Measurements from ENCODE around the gene RBPJ.

RBPJ gene

GRCh38 chr4:26463386-26463785, 142.6 kb downstream of the RBPJ start:
- DNase-seq, result no peak

GRCh38 chr4:26464420-26465095, 143.7 kb downstream of the RBPJ start:
- no peak for DNase-seq

GRCh38 chr4:26466578-26467270, 145.9 kb downstream of the RBPJ start:
- DNase-seq, result no peak

- DNase-seq, result no peak
Measured at GRCh38 chr4:26467724-26468123, 146.9 kb downstream of the RBPJ start.

GRCh38 chr4:26468283-26468949, 147.6 kb downstream of the RBPJ start:
- no peak for DNase-seq

GRCh38 chr4:26468977-26469376, 148.2 kb downstream of the RBPJ start:
- no peak for DNase-seq

- DNase-seq, result no peak
Measured at GRCh38 chr4:26471890-26472289, 151.1 kb downstream of the RBPJ start.

- no peak for DNase-seq
Measured at GRCh38 chr4:26473893-26474292, 153.1 kb downstream of the RBPJ start.

GRCh38 chr4:26474551-26474950, 153.7 kb downstream of the RBPJ start:
- DNase-seq, result no peak

- DNase-seq, result no peak
Measured at GRCh38 chr4:26475716-26476115, 154.9 kb downstream of the RBPJ start.

- no peak for DNase-seq
Measured at GRCh38 chr4:26476545-26476944, 155.7 kb downstream of the RBPJ start.

- DNase-seq, result no peak
Measured at GRCh38 chr4:26478330-26478729, 157.5 kb downstream of the RBPJ start.

GRCh38 chr4:26482508-26483462, 162.0 kb downstream of the RBPJ start:
- peak; percentile 24 for DNase-seq

GRCh38 chr4:26484032-26484515, 163.3 kb downstream of the RBPJ start:
- DNase-seq, result peak; percentile 77

- DNase-seq, result peak; percentile 43
Measured at GRCh38 chr4:26484516-26484915, 163.7 kb downstream of the RBPJ start.

Data from fibroblast of skin of abdomen (primary cell).